Measurements from ENCODE around the gene DLGAP1.
A peak's percentile ranks its signal among the peaks of the same experiment; 100 is the strongest.

Gene DLGAP1

GRCh38 chr18:3816610-3817363 lies 638.3 kb downstream of the DLGAP1 start:
- DNase-seq (ENCODE audit: low spot score) = peak; percentile 60

GRCh38 chr18:3815991-3816390 lies 639.1 kb downstream of the DLGAP1 start:
- DNase-seq (ENCODE audit: low spot score) = no peak

DNA sequence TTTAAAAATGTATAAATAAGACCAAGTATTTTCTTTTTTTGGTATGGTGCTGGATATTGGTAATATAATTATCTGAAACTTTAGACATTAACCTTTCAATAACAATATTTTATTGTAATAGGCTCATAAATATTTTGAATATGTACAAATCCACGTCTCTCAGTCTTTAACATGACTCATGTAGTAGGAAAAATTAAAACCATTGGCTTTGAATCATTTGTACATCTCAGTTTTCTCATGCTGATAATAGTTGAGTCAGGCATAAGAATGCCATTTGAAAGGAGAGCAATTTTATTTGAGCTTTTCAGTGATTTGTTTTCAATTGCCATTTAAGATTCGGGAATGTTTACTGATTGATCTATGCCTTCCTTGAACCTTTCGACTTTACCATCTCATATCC lies 640.3 kb downstream of the DLGAP1 start:
- DNase-seq (ENCODE audit: low spot score) = no peak

DNA sequence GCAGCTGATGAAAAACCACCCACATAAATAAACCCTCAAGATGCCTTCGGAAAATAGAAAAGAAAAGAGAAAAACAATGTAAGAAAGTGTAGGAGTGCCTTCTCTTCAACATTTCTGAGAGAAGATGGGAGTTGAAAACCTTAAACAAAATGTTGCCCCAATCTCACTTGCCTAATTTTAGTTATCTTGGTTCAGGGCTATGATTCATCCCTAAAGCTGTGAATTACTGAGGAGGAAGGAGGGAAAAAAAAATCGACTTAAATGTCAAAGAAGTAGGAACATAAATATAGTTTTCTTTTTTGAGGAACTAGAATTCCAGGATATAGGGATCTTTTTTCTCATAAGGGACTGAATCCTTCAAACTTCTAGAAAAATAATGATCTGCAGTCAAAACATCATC lies 644.8 kb downstream of the DLGAP1 start:
- DNase-seq (ENCODE audit: low spot score) = no peak

GRCh38 chr18:3808985-3809780 lies 645.9 kb downstream of the DLGAP1 start:
- no peak for DNase-seq (ENCODE audit: low spot score)

DNA sequence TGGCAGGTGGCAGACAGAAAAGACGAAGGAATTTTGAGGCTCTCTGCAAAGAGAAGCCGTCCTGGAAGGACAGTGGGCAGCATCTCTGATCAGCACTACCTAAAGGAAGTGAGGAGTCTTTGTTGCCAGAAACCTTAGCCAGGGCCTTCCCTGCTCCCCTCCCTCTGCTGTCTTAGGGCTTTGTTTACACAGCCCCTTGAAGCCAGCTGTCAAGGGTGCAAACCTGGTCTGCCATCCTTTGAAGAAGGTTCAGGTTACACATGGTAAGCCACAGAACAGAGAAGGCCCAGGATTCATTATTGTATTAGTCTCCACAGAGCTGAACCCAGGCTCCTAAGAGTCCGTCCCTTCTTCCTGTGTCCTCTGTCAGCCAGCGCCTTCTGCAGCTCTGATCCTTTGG lies 648.5 kb downstream of the DLGAP1 start:
- no peak for DNase-seq (ENCODE audit: low spot score)

DNA sequence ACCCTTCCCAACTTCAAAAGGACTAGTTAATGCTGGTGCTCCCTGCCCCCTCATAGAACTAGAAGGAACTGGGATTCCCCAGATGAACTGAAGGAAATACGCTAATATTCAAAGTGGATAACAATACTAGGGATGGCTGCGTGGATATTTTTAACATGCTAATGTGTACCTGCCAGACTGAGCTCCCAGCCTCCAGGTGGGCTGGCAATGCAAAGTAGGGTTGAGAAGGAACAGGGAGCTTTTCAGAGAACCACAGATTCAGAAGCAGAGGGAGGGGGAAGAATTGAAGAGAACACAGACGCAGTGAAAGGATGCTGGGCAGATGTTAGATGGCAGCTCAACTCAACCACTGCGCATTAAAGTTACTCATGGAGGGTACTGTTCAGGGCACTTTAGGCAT lies 650.8 kb downstream of the DLGAP1 start:
- no peak for DNase-seq (ENCODE audit: low spot score)

DNA sequence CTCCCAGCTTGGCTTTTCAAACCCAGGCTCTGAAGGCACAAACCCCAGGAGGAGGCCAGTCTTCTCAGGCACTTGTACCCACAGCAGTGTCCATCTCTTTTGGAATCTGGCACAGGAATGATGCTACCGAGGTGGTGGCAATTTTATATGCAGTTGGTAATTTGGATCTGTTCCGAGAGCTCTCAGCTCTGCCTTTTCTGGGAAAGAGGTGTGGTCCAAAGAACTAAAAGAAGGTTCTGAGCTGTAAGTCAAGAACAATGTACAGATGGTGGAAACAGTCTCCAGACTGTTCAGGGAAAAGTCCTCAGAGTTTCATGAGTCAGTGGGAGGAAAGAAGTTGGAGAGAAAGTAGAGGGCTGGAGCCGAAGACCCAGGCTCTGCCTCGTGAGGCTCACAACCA lies 651.8 kb downstream of the DLGAP1 start:
- DNase-seq (ENCODE audit: low spot score) = no peak

GRCh38 chr18:3799515-3799914 lies 655.6 kb downstream of the DLGAP1 start:
- DNase-seq (ENCODE audit: low spot score) = no peak

DNA sequence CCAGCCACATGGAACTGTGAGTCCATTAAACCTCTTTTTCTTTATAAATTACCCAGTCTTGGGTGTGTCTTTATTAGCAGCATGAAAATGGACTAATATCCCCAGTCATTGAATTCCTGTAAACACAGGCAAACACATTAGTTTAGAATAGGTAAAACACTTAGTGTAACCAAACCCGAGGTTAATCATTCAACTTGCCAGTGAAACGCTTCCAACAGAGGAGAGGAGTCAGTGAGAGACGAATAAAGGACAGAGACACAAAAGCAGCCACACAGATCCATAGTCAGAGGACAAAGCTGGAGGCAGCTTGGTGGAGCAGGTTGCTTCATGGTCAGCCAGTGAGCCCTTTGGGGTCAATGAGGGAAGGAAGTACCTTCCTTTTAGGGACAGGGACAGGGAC lies 657.1 kb downstream of the DLGAP1 start:
- no peak for DNase-seq (ENCODE audit: low spot score)

GRCh38 chr18:3796434-3796833 lies 658.7 kb downstream of the DLGAP1 start:
- no peak for DNase-seq (ENCODE audit: low spot score)

DNA sequence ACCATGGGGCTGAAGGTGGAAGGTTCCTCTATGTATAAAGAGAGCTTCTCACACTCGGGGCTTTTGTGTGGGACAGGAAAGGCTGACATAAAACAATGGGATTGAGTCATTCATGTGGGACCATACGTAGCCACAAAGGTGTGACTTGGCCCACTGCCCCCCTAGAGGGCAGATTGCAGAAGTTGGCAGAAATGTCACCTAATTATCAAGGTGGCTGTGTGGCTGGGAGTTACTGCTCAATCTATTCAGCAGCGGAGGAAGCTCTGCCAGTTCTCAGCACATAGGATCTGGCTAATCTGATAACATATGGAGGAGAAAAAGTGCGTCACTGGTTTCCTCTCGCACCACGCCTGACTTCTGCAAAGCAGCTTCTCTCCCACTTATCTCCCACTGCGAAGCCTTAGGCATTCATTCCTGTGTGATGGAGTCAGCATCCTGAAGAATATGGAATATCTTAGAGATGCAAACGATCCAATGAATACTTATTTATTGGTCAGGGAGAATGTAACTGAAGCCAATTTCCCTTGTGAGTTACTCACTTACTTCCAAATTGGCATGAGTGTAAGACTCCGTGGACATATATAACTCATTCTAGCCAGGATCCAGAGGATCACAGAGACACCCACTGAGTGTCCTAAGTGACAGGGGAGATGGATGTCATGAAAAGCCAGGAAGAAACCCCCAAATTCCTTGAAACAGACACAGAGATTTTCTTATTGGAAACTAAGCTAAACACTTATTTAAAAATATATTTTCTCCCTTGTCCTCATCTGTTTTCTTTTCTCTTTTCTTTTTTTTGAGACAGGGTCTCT lies 660.4 kb downstream of the DLGAP1 start:
- peak; percentile 38 for DNase-seq (ENCODE audit: low spot score)

GRCh38 chr18:3793545-3793944 lies 661.6 kb downstream of the DLGAP1 start:
- DNase-seq (ENCODE audit: low spot score) = no peak

GRCh38 chr18:3793111-3793510 lies 662.0 kb downstream of the DLGAP1 start:
- no peak for DNase-seq (ENCODE audit: low spot score)

DNA sequence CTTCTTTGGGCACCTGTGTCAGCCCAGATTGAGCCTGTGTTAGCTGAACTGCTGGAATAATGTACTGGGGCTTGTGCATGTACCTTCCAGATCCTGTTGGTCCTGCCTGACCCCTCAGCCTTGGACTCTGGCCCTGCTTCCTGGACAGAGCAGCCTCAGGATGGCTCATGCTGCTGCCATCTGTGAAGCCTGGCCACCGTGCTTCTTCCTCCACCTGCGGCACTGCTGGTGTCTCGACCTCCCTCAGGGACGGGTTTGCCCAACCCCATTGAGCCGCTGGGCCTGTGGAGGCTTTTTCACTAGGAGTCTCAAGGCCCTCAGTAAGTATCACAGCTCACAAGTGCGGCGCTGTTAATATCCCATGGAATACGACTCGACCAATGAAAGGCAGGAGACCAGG lies 662.4 kb downstream of the DLGAP1 start:
- no peak for DNase-seq (ENCODE audit: low spot score)

GRCh38 chr18:3791238-3791637 lies 663.9 kb downstream of the DLGAP1 start:
- DNase-seq (ENCODE audit: low spot score) = no peak

- DNase-seq (ENCODE audit: low spot score) = no peak
Observed at GRCh38 chr18:3790703-3791102, 664.4 kb downstream of the DLGAP1 start.

DNA sequence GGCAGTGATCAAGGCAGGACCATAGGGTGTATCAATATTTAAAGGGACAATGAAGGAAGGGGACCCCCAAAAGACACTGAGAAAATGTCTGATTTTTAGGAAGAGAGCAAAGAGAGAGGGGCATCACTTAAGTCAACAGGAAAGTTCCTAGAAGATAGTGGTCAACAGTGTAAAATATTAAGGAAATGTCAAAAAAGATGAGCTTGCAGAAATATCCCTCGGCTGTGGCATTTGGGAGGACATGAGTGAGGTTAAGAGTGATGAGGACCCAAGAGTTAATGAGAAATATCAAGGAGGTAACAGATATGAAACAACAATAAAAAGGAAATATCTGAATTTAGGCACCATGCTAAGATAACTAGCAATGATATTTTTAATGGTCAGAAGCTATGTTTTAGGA lies 665.6 kb downstream of the DLGAP1 start:
- DNase-seq (ENCODE audit: low spot score) = no peak

DNA sequence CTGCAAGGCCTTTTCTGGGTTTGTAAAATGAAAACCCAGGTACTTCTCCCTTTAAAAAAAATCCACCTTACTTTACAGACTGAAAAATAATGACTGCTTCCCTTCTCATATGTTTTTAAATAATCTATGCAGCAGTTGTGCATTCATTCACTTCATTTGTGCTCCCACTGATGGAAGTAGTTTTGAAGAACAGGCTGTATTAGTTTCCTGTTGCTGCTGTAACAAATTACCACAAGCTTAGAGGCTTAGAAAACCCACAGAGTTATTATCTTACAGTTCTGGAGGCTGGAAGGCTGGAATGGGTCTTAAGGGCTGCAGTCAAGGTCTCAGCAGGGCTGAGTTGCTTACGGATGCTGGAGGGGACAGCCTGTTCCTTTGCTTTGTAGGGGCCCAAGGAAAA lies 670.2 kb downstream of the DLGAP1 start:
- DNase-seq (ENCODE audit: low spot score) = no peak

DNA sequence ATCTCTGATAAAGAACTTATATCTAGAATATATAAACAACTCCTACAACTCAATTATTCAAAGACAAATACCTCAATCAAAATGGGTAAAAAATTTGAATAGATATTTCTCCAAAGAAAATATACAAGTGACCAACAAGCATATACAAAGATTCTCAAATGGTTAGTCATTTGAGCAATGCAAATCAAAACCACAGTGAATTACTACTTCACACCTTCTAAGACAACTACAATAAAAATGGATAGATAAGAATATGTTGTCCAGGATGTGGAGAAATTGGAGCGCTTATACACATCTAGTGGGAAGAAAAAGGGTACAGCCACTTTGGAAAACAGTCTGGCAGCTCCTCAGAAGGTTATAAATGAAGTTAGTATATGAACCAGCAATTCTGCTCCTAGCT lies 672.2 kb downstream of the DLGAP1 start:
- no peak for DNase-seq (ENCODE audit: low spot score)

- DNase-seq (ENCODE audit: low spot score) = no peak
Observed at GRCh38 chr18:3777719-3778118, 677.4 kb downstream of the DLGAP1 start.

- no peak for DNase-seq (ENCODE audit: low spot score)
Observed at GRCh38 chr18:3777122-3777521, 678.0 kb downstream of the DLGAP1 start.

GRCh38 chr18:3775996-3776395 lies 679.1 kb downstream of the DLGAP1 start:
- no peak for DNase-seq (ENCODE audit: low spot score)
